ENCODE results near the gene PWWP2B.

PWWP2B gene

GRCh38 chr10:132420469-132420980 lies 23.5 kb downstream of the PWWP2B start:
- DNase-seq = no peak

- peak; percentile 80 for DNase-seq
Measured at GRCh38 chr10:132420981-132421846, 24.2 kb downstream of the PWWP2B start.

DNA sequence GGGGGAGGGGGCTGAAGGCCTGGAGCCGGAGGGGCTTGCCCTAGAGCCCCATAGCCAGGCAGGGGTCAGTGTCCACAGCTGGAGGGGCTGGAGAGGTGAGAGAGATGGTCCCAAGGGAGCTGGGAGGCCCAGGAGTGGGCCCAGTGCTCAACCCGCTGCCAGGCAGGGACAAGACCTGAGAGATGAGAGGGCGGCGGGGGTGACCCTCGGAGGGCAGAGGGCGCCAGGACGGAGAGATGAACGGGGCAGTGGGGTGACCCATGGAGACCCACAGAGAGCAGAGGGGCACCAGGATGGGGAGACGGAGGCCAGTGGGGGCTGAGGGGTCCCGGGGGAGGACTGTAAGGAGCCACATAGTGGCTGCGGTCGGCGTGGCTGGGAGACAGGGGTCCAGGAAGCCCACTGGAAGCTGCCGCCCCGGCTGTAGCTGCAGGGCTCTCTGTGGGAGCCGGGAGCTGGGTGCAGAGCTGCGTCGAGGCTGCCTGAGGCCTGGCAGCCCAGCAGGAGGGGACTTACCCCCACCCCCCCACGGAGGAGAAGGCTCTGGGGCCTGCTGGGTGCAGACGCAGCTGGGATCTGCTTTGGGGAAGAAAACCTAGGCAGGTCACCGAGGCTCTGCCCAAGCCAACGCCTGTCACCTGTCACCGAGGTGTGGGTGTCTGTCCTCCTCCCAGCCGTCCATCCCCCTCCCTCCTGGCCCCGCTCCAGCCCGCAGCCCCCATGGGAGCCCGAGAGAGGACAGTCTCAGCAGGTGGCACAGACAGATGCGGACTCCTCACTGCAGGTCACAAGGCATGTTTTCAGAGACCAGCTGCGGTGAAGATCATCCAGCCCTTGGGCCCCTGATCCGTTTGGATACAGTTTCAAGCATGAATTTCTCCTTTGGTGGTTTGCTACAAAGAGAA lies 25.1 kb downstream of the PWWP2B start:
- DNase-seq = no peak

- DNase-seq = no peak
Measured at GRCh38 chr10:132422903-132423825, 26.2 kb downstream of the PWWP2B start.

DNA sequence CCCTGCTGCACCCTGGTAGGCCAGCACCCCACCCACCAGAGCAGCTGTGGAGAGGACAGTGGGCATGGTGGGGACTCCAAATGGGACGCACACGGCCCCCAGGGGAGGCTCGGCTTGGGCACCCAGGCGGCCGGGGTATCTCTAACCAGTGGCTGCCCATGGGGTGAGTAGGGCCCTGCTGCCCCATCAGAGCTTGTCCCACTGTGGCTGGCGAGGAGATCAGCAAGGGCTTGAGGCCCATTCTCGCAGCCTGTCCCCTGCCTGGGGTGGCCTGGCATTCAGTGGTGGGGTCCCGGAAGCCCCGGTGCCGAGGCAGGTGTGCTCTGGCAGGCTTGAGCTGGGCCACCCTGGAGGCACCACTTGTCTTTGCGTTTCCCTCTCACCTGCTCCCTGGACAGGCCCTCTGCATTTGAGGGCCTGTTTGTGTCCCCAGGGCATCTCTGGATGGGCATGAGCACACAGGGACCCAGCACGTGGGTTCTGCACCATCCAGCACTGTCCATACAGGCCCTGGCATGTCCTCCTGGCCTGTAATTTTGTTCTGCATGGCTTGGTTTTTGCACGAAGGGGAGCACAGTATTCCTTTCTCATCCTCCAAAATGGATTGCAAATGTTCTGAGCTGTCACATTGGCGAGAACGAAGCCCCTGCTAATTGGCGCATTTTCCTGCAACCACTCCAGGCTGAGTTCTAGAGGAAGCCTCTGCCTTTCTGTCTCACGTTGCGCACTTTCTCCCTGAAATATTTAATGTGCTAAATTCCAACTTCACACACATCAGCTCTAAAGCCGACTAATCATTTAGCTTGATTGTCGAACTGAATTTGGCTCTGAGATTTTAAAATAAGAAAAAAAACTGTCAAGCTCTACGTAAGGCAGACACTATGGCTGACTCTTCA lies 27.2 kb downstream of the PWWP2B start:
- DNase-seq = no peak

DNA sequence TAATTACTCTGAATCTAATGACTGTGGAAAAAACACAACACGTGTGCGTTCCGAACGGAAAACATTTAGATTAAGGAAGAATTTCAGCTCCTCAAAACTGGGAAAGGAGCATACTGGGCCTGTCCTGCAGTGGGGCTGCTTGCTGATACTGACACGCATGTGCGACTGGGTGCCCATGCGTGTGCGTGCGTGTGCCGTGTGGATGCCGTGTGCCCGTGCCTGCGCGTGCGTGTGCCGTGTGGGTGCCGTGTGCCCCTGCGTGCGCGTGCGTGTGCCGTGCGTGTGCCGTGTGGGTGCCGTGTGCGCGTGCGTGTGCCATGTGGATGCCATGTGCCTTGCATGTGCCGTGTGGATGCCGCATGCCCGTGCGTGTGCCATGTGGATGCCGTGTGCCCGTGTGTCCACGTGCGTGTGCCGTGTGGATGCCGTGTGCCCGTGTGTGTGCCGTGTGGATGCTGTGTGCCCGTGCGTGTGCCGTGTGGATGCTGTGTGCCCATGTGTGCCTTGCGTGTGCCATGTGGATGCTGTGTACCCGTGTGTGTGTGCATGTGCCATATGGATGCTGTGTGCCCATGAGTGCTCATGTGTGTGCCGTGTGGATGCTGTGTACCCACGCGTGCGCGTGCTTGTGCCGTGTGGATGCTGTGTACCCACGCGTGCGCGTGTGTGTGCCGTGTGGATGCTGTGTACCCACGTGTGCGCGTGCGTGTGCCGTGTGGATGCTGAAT lies 28.2 kb downstream of the PWWP2B start:
- DNase-seq = no peak

- no peak for DNase-seq
Measured at GRCh38 chr10:132425757-132426155, 28.8 kb downstream of the PWWP2B start.

DNA sequence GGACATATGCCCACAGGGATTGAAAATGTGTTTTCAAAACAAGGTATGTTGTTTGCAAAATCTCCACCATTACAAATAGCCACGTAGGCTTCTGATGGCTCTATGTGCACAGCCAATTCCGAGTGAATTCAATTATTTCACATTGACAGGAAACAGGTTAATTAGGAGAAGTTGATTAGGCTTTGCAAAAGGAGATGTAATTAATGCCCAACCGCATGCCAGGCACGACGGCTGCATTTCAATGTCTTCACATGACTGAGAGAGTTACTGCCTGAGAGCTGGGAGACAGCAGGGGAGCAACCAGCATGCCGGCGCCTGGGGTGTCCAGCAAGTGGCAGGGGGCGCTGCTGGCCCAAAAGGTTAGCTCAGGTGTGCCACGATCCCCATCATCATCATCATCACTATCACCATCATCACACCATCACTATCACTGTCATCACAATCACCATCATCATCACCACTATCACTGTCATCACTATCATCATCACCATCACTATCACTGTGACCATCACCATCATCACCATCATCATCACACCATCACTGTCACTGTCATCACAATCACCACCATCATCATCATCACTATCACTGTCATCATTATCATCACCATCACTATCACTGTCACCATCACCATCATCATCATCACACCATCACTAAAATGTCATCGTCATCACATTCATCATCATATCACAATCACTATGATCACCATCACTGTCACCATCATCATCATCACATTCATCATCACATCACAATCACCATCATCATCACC lies 30.2 kb downstream of the PWWP2B start:
- DNase-seq = no peak

- DNase-seq = no peak
Measured at GRCh38 chr10:132427939-132428367, 31.0 kb downstream of the PWWP2B start.

DNA sequence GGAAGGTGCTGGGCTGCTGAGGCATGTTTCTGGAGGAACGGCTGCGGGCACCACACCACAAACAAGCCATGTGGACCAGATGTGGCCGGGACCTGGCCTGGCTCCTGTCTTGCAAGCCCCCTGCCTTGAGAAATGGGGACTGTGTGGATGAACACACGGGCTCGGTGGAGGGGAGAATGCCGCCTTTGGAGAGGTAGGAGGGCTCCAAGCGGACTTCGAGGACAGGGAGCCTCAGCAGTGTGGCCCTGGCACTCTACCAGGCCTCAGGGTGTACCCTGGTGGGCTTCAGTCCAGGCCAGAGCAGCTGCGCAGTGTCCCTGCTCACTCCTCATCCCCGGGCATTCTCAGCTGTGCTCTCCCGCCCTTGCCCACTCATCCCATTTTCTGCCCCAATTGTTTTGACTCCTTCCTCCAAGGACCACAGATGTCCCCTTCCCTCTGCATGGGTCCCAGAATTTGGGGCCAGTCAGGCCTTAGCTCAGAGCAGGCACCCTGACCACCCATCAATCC lies 31.5 kb downstream of the PWWP2B start:
- no peak for DNase-seq

GRCh38 chr10:132429281-132430230 lies 32.6 kb downstream of the PWWP2B start:
- DNase-seq = no peak

DNA sequence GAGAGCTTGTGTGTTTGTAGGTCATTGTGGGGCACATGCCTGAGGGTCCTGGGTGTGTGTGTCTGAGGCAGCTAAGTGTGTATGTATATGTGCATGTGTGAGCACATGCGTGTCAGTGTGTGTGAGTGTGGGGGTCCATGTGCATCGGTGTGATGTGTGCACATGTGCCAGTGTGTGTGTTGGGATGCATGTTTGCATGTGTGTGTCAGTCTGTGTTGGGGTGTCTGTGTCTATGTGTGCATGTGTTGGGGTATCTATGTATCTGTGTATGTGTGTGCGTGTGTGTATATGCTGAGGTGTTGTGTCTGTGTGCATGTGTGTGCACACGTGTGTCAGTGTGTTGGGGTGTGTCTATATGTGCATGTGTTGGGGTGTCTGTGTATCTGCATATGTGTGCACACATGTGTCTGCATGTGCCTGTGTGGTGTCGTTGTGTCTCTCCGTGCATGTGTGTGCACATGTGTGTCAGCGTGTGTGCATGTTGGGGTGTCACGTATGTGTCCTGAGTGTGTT lies 33.3 kb downstream of the PWWP2B start:
- DNase-seq = no peak

GRCh38 chr10:132430861-132431271 lies 33.9 kb downstream of the PWWP2B start:
- DNase-seq = no peak

- DNase-seq = no peak
Measured at GRCh38 chr10:132431537-132432175, 34.7 kb downstream of the PWWP2B start.

DNA sequence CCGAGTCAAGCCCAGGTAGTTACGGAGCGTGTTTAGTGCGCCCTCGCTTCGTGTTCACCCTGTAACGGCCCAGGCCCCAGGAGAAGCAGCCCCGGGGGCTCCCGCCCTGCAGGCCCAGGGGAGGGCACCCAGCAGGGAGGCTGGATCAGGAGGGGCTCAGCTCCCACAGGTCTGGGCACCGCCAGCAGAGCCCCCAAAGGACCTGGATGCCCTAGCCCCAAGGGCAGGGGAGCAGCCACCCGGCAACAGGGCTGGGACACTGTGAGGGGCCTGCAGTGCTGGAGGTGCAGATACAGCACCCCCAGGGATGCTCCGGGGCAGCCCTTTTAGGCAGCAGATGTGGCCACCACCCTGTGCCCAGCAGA lies 35.2 kb downstream of the PWWP2B start:
- no peak for DNase-seq

- no peak for DNase-seq
Measured at GRCh38 chr10:132433671-132434340, 36.8 kb downstream of the PWWP2B start.

DNA sequence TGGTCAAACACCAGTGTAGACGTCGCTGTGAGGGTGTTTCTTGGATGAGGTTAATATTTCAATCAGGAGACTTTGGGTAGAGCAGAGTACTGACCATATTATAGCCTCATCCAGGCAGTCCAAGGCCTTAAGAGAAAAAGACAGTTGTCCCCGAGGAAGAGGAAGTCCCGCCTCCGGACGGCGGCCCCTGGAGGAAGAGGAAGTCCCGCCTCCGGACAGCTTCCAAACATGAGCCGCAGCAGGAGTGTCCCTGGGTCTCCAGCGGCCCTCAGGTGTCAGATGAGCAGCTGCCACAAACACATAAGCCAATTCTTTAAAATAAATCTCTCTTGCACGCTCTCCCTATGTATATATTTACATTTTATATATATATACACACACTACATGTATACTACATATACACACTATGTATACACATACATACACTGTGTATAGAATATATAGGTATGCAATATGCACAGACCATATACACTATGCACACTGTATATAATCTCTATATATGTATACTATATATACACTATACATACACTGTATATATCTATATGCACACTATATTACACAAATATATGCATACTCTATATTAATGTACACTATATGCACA lies 37.5 kb downstream of the PWWP2B start:
- DNase-seq = peak; percentile 62

Measured in islet precursor cell (in vitro differentiated cells).